SU-DHL-6 (cell line): ENCODE measurements around the gene OSTN.

Experiments
- H2AFZ ChIP-seq: fragments of 200-600 bp; sonication (generic); 2 replicates; pipeline ENCODE4 v1.6.1; 2014; ENCODE audit warnings: low read depth, mild to moderate bottlenecking, moderate library complexity, mixed read lengths, antibody characterized with exemption, low read length; ENCODE audit not compliant: severe bottlenecking
- H3F3A ChIP-seq: fragments of 200-600 bp; shearing (Covaris generic); 2 replicates; pipeline ENCODE4 v1.6.0; 2016; ENCODE audit warnings: antibody characterized with exemption, mild to moderate bottlenecking; ENCODE audit not compliant: insufficient read depth
- H3K27ac ChIP-seq: fragments of 200-600 bp; sonication (generic); 2 replicates; pipeline ENCODE4 v1.5.1; 2016; ENCODE audit warnings: low read depth, mild to moderate bottlenecking, low read length, moderate library complexity, mixed read lengths
- H3K27me3 ChIP-seq: fragments of 200-600 bp; sonication (generic), shearing (Covaris generic); 2 replicates; pipeline ENCODE4 v1.6.0; 2014; ENCODE audit warnings: mild to moderate bottlenecking, low read length
- H3K36me3 ChIP-seq: fragments of 200-600 bp; sonication (generic); 2 replicates; pipeline ENCODE4 v1.6.1; 2014; ENCODE audit warnings: mild to moderate bottlenecking, low read length, mixed read lengths
- H3K4me2 ChIP-seq: fragments of 300-600, 200-600 bp; shearing (Covaris generic), sonication (generic); 2 replicates; pipeline ENCODE4 v1.6.0; 2014; ENCODE audit warnings: low read length, low read depth, mild to moderate bottlenecking; ENCODE audit not compliant: poor library complexity, severe bottlenecking
- H3K4me3 ChIP-seq: fragments of 200-600 bp; sonication (generic); 2 replicates; pipeline ENCODE4 v1.5.1; 2014; ENCODE audit warnings: antibody characterized with exemption, low read length, mild to moderate bottlenecking, mixed read lengths; ENCODE audit not compliant: insufficient read depth, poor library complexity, severe bottlenecking
- H3K79me2 ChIP-seq: fragments of 200-600 bp; sonication (generic); 2 replicates; pipeline ENCODE4 v1.6.1; 2014; ENCODE audit warnings: mild to moderate bottlenecking, low read length, moderate library complexity; ENCODE audit not compliant: insufficient read depth
- H3K9ac ChIP-seq: fragments of 200-600 bp; sonication (generic); 2 replicates; pipeline ENCODE4 v1.7.0; 2014; ENCODE audit warnings: mild to moderate bottlenecking, low read length
- H3K9me2 ChIP-seq: fragments of 200-600 bp; sonication (generic); replicated peaks from 2 replicates; pipeline ENCODE4 v1.6.1; 2014; ENCODE audit warnings: low read length; ENCODE audit not compliant: insufficient read depth
- H3K9me3 ChIP-seq: fragments of 200-600 bp; sonication (generic); 2 replicates; pipeline ENCODE4 v1.6.1; 2014; ENCODE audit warnings: low read length, mixed read lengths; ENCODE audit not compliant: insufficient read depth
- H4K20me1 ChIP-seq: fragments of 200-600 bp; sonication (generic); 2 replicates; pipeline ENCODE4 v1.6.1; 2014; ENCODE audit warnings: low read depth, mild to moderate bottlenecking, antibody characterized with exemption, low read length, moderate library complexity, mixed read lengths
- EZH2phosphoT487 ChIP-seq: fragments of 200-600 bp; sonication (generic), shearing (Covaris generic); conservative IDR thresholded peaks from 2 replicates; pipeline ENCODE4 v1.6.1; 2018; ENCODE audit warnings: mild to moderate bottlenecking, antibody characterized with exemption, low read length, moderate library complexity, mixed read lengths
- TF ChIP-seq, protein P1 (sequence below): fragments of 200-600 bp; sonication (generic); IDR thresholded peaks from one replicate; pipeline ENCODE4 v1.5.1; 2017; ENCODE audit warnings: antibody characterized with exemption, mild to moderate bottlenecking, low read length, moderate library complexity; ENCODE audit not compliant: insufficient read depth, poor library complexity, severe bottlenecking

Gene OSTN

DNA sequence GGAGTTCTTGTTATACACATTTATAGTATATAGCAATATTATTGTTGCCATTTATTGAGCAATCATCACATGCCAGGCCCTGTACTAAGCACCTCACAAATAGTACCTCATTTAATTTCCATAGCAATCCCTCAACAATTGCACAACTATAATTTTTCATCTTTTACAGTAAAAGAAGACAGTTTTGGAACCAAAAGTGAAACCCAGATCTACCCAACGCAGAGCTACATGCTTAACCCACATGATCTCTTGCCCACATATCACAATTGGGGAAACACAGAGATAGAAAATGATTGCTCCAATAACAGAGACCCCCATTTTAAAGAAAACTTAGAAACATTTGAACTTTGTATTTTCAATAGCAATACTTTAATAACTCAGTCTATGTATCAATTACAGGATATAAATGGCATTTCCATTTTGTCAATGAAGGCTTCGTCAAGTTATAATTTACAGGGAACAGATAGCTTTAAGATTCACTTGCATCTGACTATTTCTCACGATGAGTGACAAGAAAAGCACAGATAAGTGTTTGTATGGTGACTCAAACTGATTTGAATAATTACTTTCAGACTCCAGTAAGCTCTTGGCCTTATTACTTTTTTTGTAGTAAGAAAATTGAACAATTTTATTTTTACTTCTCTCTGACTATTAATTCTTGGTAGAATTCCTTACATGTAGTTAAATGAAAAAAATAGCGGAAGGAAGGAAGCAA, 91.4 kb downstream of the OSTN start:
- H3K4me3 ChIP-seq: no peak overlapping the region
- H3K9ac ChIP-seq: no peak overlapping the region
- H3K9me3 ChIP-seq: no peaks in the 10 kb centered on the region
- TF ChIP-seq EZH2phosphoT487: no peak
- TF ChIP-seq, protein P1, sequence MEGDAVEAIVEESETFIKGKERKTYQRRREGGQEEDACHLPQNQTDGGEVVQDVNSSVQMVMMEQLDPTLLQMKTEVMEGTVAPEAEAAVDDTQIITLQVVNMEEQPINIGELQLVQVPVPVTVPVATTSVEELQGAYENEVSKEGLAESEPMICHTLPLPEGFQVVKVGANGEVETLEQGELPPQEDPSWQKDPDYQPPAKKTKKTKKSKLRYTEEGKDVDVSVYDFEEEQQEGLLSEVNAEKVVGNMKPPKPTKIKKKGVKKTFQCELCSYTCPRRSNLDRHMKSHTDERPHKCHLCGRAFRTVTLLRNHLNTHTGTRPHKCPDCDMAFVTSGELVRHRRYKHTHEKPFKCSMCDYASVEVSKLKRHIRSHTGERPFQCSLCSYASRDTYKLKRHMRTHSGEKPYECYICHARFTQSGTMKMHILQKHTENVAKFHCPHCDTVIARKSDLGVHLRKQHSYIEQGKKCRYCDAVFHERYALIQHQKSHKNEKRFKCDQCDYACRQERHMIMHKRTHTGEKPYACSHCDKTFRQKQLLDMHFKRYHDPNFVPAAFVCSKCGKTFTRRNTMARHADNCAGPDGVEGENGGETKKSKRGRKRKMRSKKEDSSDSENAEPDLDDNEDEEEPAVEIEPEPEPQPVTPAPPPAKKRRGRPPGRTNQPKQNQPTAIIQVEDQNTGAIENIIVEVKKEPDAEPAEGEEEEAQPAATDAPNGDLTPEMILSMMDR: no peak
- H3K36me3 ChIP-seq: no peaks in the 10 kb centered on the region
- H3K4me2 ChIP-seq: peak overlapping the region; percentile 36
- no peak overlapping the region for H2AFZ ChIP-seq
- H3K27me3 ChIP-seq: no peaks in the 10 kb centered on the region
- H4K20me1 ChIP-seq: no peaks in the 10 kb centered on the region
- no peaks in the 10 kb centered on the region for H3F3A ChIP-seq
- no peaks in the 10 kb centered on the region for H3K79me2 ChIP-seq
- H3K27ac ChIP-seq: no peak overlapping the region
- no peaks in the 10 kb centered on the region for H3K9me2 ChIP-seq

DNA sequence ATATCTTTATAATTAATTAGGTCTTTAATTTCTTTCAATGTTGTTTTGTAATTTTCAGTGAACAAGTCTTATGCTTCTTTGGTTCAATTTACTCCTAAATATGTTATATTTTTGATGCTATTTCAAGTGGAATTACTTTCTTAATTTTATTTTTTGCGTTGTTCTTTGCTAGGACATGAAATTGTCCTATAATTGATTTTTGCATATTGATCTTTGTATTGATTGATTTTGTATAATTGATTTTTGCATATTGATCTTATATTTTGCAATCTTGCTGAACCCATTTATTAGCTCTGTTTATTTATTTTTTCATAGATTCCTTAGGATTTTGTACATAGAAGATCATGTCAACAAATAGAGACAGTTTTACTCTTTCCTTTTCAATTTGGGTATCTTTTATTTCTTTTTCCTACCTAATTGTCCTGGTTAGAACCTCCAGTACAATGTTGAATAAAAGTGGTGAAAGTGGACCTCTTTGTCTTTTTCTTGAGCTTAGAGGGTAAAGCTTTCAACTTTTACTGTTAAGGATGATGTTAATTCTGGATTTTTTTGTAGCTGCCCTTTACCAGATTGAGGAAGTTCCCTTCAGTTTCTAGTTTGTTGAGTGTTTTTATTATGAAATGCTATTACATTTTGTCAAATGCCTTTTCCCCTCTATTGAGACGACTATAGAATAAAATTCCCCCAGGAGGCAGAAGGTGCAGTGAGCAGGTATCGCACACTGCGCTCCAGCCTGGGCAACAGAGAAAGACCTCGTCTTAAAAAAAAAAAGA, 93.4 kb downstream of the OSTN start:
- H2AFZ ChIP-seq: no peak overlapping the region
- H3K4me3 ChIP-seq: no peak overlapping the region
- H3K79me2 ChIP-seq: no peaks in the 10 kb centered on the region
- H3F3A ChIP-seq: no peaks in the 10 kb centered on the region
- H4K20me1 ChIP-seq: no peaks in the 10 kb centered on the region
- no peak overlapping the region for H3K27ac ChIP-seq
- no peak overlapping the region for H3K4me2 ChIP-seq
- no peaks in the 10 kb centered on the region for H3K9me3 ChIP-seq
- no peak overlapping the region for H3K9ac ChIP-seq
- H3K9me2 ChIP-seq: no peaks in the 10 kb centered on the region
- H3K27me3 ChIP-seq: no peaks in the 10 kb centered on the region
- TF ChIP-seq, protein P1: no peak
- TF ChIP-seq EZH2phosphoT487: no peak
- no peaks in the 10 kb centered on the region for H3K36me3 ChIP-seq

DNA sequence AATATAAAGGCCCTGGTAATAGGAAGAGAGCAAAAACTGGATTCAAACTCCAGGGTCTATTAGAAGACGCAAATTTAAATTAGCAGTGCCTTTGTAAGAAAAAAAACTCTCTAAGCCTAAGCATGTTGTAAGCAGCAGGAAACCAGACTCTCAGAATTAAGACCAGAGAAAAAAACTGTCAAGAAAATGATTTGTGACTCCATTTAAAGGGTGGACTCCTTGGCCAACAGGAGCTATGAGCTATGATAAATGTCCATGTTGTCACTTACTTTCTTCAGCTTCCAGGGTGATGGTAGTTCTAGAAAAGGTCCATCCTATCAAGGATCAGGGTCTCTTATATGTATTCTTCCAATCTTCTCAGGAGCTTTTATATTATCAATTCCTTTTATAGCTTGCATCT, 95.2 kb downstream of the OSTN start:
- no peaks in the 10 kb centered on the region for H3K79me2 ChIP-seq
- no peaks in the 10 kb centered on the region for H3K9me3 ChIP-seq
- no peak overlapping the region for H3K4me3 ChIP-seq
- no peaks in the 10 kb centered on the region for H3K36me3 ChIP-seq
- H3K27ac ChIP-seq: no peak overlapping the region
- H4K20me1 ChIP-seq: no peaks in the 10 kb centered on the region
- no peaks in the 10 kb centered on the region for H3K9me2 ChIP-seq
- TF ChIP-seq, protein P1: no peak
- TF ChIP-seq EZH2phosphoT487: no peak
- H3K4me2 ChIP-seq: no peak overlapping the region
- H3K9ac ChIP-seq: no peak overlapping the region
- no peak overlapping the region for H2AFZ ChIP-seq
- no peaks in the 10 kb centered on the region for H3K27me3 ChIP-seq
- H3F3A ChIP-seq: no peaks in the 10 kb centered on the region
